Stimulated activated CD8-positive, alpha-beta memory T cell treated with anti-CD3 and anti-CD28 coated beads, Interleukin-2, amount 100 ng/mL, for 48 hours (primary cell): ENCODE results near the gene F2.
"Not testable (repeated sequence)": the region's sequence is repeated elsewhere in the genome, so short reads cannot be mapped to it uniquely, and the experiment has no call there.

Source experiments
- DNase-seq, 2 donors: peaks; one replicate each; pipeline ENCODE4 v3.0.0-alpha.2; 2020; ENCODE audit warnings: low read depth in 2 of 2

The F2 gene

GRCh38 chr11:46686886-46687795 lies 31.9 kb upstream of the F2 start:
- DNase-seq = no peak

GRCh38 chr11:46690702-46691101 lies 28.3 kb upstream of the F2 start:
- no peak for DNase-seq

- DNase-seq = no peak
These were observed 26.6 kb upstream of the F2 start for GRCh38 chr11:46692450-46692849.

- DNase-seq = no peak
These were observed 25.4 kb upstream of the F2 start for GRCh38 chr11:46693597-46694012.

DNA sequence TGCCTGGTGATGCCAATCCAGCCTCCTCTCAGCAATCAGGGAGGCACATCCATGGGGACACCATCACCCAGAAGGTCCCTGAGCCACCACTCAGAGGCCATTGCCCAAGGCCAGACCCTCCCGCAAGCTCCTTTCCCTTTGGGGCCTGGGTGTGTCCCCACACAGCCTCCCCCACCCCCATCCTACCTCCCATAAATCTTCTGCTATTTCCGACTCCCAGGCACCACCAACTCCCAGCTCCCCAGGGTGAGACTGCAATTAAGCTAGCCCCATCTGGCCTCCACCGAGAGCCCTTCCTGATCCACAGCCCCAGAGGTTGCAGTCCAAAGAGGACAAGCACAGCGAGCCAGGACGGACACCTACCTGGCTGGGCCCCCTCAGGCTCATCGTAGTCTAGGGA lies 24.9 kb upstream of the F2 start:
- no peak for DNase-seq

GRCh38 chr11:46694607-46695006 lies 24.4 kb upstream of the F2 start:
- no peak for DNase-seq

DNA sequence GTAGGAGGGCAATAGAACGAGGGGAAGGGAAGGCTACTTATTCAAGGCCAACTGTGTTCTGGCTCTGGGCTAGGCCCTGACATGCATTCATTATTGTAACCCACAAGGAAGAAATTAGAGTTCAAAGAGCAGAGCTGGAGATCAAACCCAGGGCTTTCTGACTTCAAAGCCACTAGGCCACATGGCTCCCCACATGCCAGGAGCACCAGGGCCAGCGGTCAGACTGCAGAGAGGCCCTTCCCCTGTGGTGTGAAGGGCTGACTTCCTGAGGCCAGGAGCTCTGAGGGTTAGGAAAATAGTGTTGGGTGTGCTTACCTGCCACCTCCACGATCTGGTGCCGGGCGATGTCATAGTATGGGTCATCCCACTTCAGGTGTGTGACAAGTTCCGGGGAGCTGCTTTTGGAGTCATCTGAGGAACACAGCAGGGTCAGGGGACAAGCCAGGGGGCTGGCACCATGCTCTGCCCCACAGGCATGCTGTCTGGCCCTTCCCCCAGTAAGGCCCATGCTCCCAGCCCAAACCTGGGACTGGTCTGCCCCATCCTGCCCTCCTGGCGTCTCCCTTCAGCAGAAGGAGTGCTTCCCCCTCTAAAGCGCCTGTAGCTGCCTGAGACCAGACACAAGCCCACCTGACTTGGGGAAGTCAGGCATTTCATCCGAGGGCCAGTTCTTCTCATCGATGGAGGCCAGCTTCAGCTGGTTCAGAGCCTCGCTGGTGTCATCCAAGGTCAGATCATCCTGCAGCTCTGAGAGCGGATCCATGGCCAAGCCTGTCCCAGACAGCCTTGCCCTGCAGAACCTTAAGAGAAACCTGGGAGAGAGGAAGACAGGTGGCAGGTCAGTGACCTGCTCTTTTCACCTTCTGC lies 23.4 kb upstream of the F2 start:
- DNase-seq = no peak

DNA sequence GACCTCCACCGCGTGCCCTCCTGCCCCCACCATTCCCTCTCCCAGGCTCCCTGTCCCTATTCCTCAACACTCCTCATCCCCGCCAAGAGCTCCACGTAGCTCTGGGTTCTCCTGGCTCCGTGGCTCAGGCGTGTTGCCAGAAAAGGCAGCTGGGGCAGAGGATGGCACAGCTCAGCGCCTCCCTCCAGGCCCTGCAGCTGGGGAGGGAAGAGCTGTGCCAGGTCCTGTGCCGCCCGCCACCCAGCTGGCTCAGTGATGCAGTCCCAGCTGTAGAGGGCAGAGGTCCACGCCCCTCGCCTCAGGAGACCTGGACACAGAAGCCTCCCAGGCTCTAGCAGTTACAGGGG lies 22.8 kb upstream of the F2 start:
- no peak for DNase-seq

GRCh38 chr11:46697303-46697702 lies 21.7 kb upstream of the F2 start:
- no peak for DNase-seq

GRCh38 chr11:46697723-46698122 lies 21.3 kb upstream of the F2 start:
- DNase-seq = no peak

DNA sequence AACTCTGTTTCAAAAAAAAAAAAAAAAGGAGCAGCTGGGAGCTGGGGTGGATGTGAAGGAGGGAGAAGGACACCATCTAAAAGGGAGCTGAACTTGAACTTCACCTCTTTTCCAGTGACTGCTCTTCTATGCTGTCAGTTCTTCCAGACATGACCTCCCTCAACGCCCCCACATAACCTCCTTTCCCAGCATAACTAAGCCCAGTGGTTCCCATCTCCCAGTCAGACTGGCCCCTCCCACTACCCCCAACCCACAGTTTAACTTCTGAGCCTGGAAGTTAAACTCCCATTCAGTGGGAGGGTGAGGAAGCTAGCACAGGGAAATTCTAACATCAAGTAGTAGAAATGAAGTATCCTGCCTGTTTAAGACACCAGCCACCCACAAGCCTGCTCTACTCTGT lies 20.4 kb upstream of the F2 start:
- DNase-seq = no peak

DNA sequence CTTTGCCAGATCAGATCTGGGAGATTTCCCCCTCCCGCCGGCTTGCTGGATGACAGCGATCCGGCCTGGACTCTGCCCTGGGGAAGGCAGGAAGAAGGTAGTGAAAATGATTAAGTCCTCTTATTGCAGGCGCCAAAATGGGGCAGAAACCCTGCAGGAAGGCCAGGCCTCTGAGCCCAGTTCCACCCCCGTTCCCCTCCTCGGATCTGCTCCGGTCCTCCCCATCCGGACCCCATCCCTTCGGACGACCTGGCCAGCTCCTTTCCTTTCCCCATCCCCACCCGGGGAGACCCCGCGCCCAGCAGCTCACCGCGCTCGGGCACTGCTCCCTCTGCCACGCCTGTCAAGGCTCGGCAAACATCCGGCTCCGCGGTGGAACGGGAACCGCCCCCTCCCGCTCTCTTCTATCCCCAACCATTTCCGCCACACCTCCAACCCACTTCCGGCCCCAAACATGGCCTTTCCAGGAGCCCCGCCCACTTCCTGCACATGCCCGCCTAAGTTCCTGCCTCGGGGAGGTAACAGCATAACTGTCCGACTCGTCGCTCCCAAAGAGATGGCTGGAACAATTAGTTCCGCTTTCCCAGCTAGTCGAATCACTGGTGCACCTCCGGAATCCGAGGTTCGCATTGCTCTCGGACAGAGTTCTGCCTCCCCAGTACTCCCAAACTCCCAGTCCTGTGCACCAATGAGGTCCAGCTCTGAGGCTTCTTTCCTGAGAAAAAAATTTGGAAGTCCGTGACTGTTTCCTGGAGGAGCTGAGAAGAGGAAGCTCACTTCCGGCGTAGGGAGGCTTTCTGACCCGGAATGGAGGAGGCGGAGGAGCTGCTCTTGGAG lies 18.6 kb upstream of the F2 start, which contains the start of the genes ARHGAP1 and ZNF408:
Gene ARHGAP1 (minus strand): TSS at position 379 of the 837 bp plus-strand sequence. CDS start 4,512 bp downstream, outside the sequence.
Gene ZNF408 (plus strand): TSS at position 791 of the 837 bp plus-strand sequence. CDS start 17 bp downstream, at position 808.
- peak; percentile 98 to 99 for DNase-seq

DNA sequence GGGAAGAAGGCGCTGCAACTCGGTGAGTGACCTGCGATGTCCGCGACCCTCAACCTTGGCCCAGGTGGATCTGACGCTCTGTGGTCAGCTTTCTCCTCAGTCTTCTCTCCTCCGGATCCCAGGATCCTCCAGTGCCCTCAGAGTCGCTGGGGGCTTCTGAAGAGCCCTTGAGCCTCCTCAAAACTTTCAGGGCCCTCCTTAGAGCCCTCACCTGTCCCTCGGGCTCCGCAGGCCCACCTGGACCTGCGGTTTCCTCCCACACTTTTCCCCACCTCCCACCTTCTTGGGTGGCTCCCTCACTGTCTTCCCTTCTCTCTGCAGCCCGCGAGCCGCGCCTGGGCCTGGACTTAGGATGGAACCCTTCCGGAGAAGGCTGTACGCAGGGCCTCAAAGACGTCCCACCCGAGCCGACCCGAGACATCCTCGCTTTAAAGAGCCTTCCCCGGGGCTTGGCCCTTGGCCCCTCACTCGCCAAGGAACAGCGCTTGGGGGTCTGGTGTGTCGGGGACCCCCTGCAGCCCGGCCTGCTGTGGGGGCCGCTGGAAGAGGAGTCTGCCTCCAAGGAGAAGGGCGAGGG lies 17.8 kb upstream of the F2 start:
- no peak for DNase-seq

- DNase-seq = no peak
These were observed 13.8 kb upstream of the F2 start for GRCh38 chr11:46705070-46705688.

- no peak for DNase-seq
These were observed 12.1 kb upstream of the F2 start for GRCh38 chr11:46706886-46707285.

- not testable (repeated sequence) for DNase-seq
These were observed 9.7 kb upstream of the F2 start for GRCh38 chr11:46709351-46709750.

GRCh38 chr11:46710821-46711269 lies 8.2 kb upstream of the F2 start:
- no peak for DNase-seq

DNA sequence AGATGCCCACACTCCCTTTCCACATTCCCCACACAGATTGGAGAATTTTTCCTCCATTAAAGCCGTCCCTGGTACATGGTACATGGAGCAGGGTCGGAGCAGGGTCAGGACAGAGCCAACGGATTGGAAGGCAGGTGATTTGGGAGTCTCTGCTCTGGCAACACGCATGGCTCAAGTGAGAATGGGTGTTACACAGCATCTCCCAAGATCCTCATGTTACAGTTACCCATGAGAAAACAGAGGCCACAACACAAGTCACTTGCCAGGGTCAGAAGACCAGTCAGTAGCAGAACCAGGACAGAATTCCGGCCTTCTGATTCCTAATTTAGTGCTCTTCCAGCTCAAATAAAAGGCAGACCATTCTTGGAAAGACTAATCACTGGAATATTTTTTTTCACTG lies 7.7 kb upstream of the F2 start:
- DNase-seq = no peak

DNA sequence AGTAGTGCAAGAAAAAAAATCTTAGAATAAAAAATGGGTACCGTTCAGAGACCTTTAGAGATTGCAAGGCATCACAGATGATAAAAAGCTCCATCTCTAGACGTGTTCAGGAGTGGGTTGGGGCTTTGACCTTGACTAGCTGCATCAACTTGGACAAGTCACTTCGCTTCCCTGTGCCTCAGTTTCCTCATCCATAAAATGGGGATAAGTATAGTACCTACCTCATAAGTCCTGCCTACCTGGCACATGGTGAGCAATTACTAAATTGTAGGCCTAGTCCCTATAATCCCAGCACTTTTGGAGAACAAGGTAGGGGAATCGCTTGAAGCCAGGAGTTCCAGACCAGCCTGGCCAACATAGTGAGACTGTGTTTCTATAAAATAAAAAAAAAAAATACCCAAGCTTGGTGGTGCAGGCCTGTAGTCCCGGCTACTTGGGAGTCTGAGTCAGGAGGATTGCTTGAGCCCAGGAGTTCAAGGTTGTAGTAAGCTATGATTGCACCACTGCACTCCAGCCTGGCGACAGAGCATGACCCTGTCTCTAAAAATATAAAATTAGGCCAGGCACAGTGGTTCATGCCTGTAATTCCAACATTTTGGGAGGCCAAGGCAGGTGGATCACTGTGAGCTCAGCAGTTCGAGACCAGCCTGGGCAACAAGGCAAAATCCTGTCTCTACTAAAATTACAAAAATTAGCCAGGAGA lies 6.0 kb upstream of the F2 start:
- no peak for DNase-seq

GRCh38 chr11:46717825-46718154 lies 1.2 kb upstream of the F2 start:
- DNase-seq = not testable (repeated sequence)
